Esophagus squamous epithelium (tissue), 5 donors: Measurements from ENCODE around the gene PLEKHG4B. TPM values are rescaled to one million over a fixed set of nuclear protein-coding genes. Genes with fewer than 3 reads are reported as not detected.

Experiments used
- DNase-seq: peaks from one replicate; lab custom pipeline; 2025; lab: John Stamatoyannopoulos, UW
- H3K27ac ChIP-seq, 4 donors: fragments of 200-600 bp; sonication (generic); one replicate each; pipeline ENCODE4 v1.5.1; 2016 to 2019; ENCODE audit warnings: mild to moderate bottlenecking in 1 of 4
- H3K27me3 ChIP-seq, 4 donors: fragments of 200-600 bp; sonication (generic); 1 replicate in 3 of 4; 2 replicates in 1 of 4; pipeline versions ENCODE4 v1.5.1 to v1.6.0; 2017 to 2021; ENCODE audit warnings: antibody characterized with exemption in 1 of 4
- H3K36me3 ChIP-seq, 3 donors: fragments of 200-600 bp; sonication (generic); one replicate each; pipeline ENCODE4 v1.5.1; 2016 to 2019
- H3K4me1 ChIP-seq, 3 donors: fragments of 200-600 bp; sonication (generic); one replicate each; pipeline ENCODE4 v1.5.1; 2017 to 2019
- H3K4me3 ChIP-seq, 4 donors: fragments of 200-600 bp; sonication (generic); 1 replicate in 3 of 4; 2 replicates in 1 of 4; pipeline ENCODE4 v1.5.1; 2016 to 2019; ENCODE audit warnings: mild to moderate bottlenecking in 2 of 4, moderate library complexity in 1 of 4
- H3K9me3 ChIP-seq, 3 donors: fragments of 200-600 bp; sonication (generic); one replicate each; pipeline ENCODE4 v1.5.1; 2016 to 2019
- CTCF ChIP-seq, 6 experiments: fragments of 450-650 bp in 4 of 6; fragments of 200-600 bp in 2 of 6; sonication (generic) in 2 of 6; IDR thresholded peaks; one replicate each; pipeline ENCODE4 v1.5.1; 2016 to 2019; ENCODE audit warnings: antibody characterized with exemption in 6 of 6, mild to moderate bottlenecking in 4 of 6, moderate library complexity in 4 of 6
- POLR2A ChIP-seq, 4 donors: fragments of 450-650 bp; IDR thresholded peaks; one replicate each; pipeline ENCODE4 v1.6.1; 2017; ENCODE audit warnings: antibody characterized with exemption in 4 of 4, mild to moderate bottlenecking in 4 of 4, moderate library complexity in 3 of 4
- WGBS, 2 donors: methylation state at CpG; one replicate each; pipeline ENCODE4 v1.1.5; 2018; 5-methylcytosine and 5-hydroxymethylcytosine counted together
- intact Hi-C: fragments of 100-400 bp; cut with DNase I; formaldehyde crosslinking; loops from one replicate; pipeline ENCODE4 v1.15.0; 2022
- total RNA-seq, 4 donors: library from RNA; depleted of rRNA; stranded (reverse); fragments of >200 nt; gene quantifications; one replicate each; pipeline ENCODE4 v1.1.0, GENCODE V29; 2016
- donor health status: DM: yes; HTN: yes; CAD: no.

The PLEKHG4B gene
- total RNA-seq, 4 donors from 2014 or later: 0.12 to 1.2 (median 0.21) TPM

DNA sequence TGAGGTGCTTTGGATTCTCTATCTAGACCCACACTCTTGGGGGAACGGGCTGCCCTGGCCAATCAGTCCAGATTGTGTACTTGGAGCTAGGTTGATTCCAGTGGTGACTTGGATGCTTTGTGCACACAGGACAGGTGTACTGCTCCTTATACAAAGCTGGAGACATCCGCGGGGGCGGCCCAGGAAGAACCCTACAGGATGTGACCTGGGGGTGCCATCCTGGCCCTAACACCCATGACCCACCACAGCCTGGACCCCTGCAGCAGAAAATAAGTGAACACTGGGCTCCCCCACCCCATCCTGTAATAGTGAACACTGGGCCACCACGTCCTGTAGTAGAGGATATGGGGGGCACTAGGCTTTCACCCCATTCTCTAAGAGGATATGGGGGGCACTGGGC, 12.1 kb upstream of the PLEKHG4B start:
- WGBS, 2 donors: 60 to 100% methylated on average over 1 to 2 of the region's 5 CpGs
- intact Hi-C loops: no loop called here

GRCh38 chr5:81391-82021, 10.5 kb upstream of the PLEKHG4B start:
- Histone ChIP-seq H3K27me3 (peaks cover 0 to 67% (median 2%) of the 10 kb centered on the region in 4 donors), H3K9me3 (no peaks in the 10 kb centered on the region), H3K4me1 (no peaks in the 10 kb centered on the region), H3K4me3 (no peak overlapping the region), H3K36me3 (no peaks in the 10 kb centered on the region), H3K27ac (no peak overlapping the region)
- DNase-seq: no peak
- intact Hi-C loops: no loop called here
- WGBS, 2 donors: 60 to 85% methylated on average over 3 to 10 of the region's 19 CpGs
- no peak for TF ChIP-seq POLR2A (IDR thresholded peaks at IDR 0.05)
- TF ChIP-seq CTCF (IDR thresholded peaks at IDR 0.05): no peak

More for the DNA sequence above, 12.1 kb upstream of the PLEKHG4B start:
- TF ChIP-seq POLR2A (IDR thresholded peaks at IDR 0.05): no peak
- Histone ChIP-seq H3K27ac (no peak overlapping the region), H3K36me3 (no peaks in the 10 kb centered on the region), H3K9me3 (no peaks in the 10 kb centered on the region), H3K4me1 (no peaks in the 10 kb centered on the region), H3K27me3 (peaks cover 0 to 70% (median 2%) of the 10 kb centered on the region in 4 donors), H3K4me3 (no peak overlapping the region)
- no peak for DNase-seq

GRCh38 chr5:82097-82496, 9.9 kb upstream of the PLEKHG4B start:
- no peaks in the 10 kb centered on the region for H3K4me1 ChIP-seq
- H3K9me3 ChIP-seq: no peaks in the 10 kb centered on the region
- intact Hi-C loops: no loop called here
- no peak for DNase-seq
- 38 to 40% methylated on average over 3 of the region's 9 CpGs for WGBS, 2 donors
- H3K4me3 ChIP-seq: no peak overlapping the region
- TF ChIP-seq POLR2A (IDR thresholded peaks at IDR 0.05): no peak
- no peak for TF ChIP-seq CTCF (IDR thresholded peaks at IDR 0.05)
- H3K27ac ChIP-seq: no peak overlapping the region
- H3K36me3 ChIP-seq: no peaks in the 10 kb centered on the region
- H3K27me3 ChIP-seq: peaks cover 0 to 66% (median 2%) of the 10 kb centered on the region in 4 donors

GRCh38 chr5:82570-82969, 9.4 kb upstream of the PLEKHG4B start:
- 40 to 41% methylated on average over 10 of the region's 10 CpGs for WGBS, 2 donors
- DNase-seq: no peak
- TF ChIP-seq POLR2A (IDR thresholded peaks at IDR 0.05) (no peak), CTCF (IDR thresholded peaks at IDR 0.05) (no peak)
- H3K4me3 ChIP-seq: no peak overlapping the region
- H3K36me3 ChIP-seq: no peaks in the 10 kb centered on the region
- H3K9me3 ChIP-seq: no peaks in the 10 kb centered on the region
- H3K27me3 ChIP-seq: peaks cover 0 to 70% (median 2%) of the 10 kb centered on the region in 4 donors
- intact Hi-C loops: no loop called here
- no peaks in the 10 kb centered on the region for H3K4me1 ChIP-seq
- H3K27ac ChIP-seq: no peak overlapping the region

DNA sequence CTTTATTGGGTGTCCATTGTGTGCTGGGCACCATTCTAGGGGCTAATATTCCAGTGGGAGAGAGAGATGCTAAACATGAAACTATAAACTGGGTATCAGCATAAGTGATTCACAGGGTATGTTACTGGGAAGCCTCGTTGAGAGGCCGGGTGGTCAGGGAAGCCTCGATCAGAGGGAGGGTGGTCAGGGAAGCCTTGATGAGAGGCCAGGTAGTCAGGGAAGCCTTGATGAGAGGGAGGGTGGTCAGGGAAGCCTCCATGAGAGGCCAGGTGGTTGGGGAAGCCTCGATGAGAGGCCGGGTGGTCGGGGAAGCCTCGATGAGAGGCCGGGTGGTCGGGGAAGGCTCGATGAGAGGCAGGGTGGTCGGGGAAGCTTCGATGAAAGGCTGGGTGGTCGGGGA, 8.9 kb upstream of the PLEKHG4B start:
- no peaks in the 10 kb centered on the region for H3K36me3 ChIP-seq
- H3K9me3 ChIP-seq: no peaks in the 10 kb centered on the region
- peaks cover 0 to 70% (median 2%) of the 10 kb centered on the region in 4 donors for H3K27me3 ChIP-seq
- DNase-seq: no peak
- no peak overlapping the region for H3K27ac ChIP-seq
- intact Hi-C loops: no loop called here
- no peaks in the 10 kb centered on the region for H3K4me1 ChIP-seq
- H3K4me3 ChIP-seq: no peak overlapping the region
- WGBS, 2 donors: 54 to 70% methylated on average over 3 of the region's 13 CpGs
- TF ChIP-seq POLR2A (IDR thresholded peaks at IDR 0.05) (no peak), CTCF (IDR thresholded peaks at IDR 0.05) (no peak)
